ENCODE results near the gene OSMR.

Gene OSMR

DNA sequence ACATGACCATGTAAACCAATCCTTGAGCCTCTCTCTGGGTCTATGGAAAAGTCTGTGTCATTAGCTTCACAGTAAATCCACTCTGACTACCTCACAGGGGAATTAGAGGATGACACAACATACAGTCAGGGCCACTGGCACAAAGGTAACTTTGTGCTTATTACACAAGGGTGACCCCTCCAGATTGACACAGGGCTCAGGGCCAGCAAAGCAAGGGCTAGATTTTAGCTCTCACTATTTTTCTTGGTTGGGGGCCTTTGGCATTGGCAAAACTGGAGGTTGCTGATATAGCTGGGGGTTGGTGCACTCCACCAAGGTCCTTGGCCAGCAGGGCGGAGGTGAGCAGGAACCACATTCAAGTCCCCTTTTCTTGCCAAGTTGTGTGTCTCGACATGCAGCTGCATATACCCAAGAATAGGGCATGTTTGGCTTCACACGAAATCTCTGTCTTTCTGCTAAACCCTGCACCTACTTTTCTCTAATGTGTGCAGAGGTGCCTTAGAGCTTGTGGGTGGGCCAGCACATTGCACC is 15.2 kb upstream of the OSMR start:
- H3K9ac ChIP-seq (ENCODE audit: low read length) = no peak overlapping the region
- H3F3A ChIP-seq (ENCODE audit: insufficient read depth) = no peaks in the 10 kb centered on the region
- H3K27me3 ChIP-seq (ENCODE audit: low read length) = no peaks in the 10 kb centered on the region
- no peak overlapping the region for H2AFZ ChIP-seq (ENCODE audit: low read depth, low read length, severe bottlenecking)
- H3K27ac ChIP-seq (ENCODE audit: low read depth, low read length) = no peak overlapping the region
- no peak overlapping the region for H3K4me3 ChIP-seq (ENCODE audit: insufficient read depth, low read length, poor library complexity, severe bottlenecking)
- TF ChIP-seq EZH2phosphoT487 (conservative IDR thresholded peaks at IDR 0.05; ENCODE audit: low read length) = no peak
- TF ChIP-seq, protein P1, sequence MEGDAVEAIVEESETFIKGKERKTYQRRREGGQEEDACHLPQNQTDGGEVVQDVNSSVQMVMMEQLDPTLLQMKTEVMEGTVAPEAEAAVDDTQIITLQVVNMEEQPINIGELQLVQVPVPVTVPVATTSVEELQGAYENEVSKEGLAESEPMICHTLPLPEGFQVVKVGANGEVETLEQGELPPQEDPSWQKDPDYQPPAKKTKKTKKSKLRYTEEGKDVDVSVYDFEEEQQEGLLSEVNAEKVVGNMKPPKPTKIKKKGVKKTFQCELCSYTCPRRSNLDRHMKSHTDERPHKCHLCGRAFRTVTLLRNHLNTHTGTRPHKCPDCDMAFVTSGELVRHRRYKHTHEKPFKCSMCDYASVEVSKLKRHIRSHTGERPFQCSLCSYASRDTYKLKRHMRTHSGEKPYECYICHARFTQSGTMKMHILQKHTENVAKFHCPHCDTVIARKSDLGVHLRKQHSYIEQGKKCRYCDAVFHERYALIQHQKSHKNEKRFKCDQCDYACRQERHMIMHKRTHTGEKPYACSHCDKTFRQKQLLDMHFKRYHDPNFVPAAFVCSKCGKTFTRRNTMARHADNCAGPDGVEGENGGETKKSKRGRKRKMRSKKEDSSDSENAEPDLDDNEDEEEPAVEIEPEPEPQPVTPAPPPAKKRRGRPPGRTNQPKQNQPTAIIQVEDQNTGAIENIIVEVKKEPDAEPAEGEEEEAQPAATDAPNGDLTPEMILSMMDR (IDR thresholded peaks at IDR 0.05; ENCODE audit: insufficient read depth, low read length, poor library complexity, severe bottlenecking) = no peak
- H4K20me1 ChIP-seq (ENCODE audit: low read depth, low read length) = no peaks in the 10 kb centered on the region
- no peaks in the 10 kb centered on the region for H3K9me2 ChIP-seq (replicated peaks; ENCODE audit: insufficient read depth, low read length)
- H3K9me3 ChIP-seq (ENCODE audit: insufficient read depth, low read length) = no peaks in the 10 kb centered on the region
- no peaks in the 10 kb centered on the region for H3K36me3 ChIP-seq (ENCODE audit: low read length)
- H3K79me2 ChIP-seq (ENCODE audit: insufficient read depth, low read length) = no peaks in the 10 kb centered on the region
- no peak overlapping the region for H3K4me2 ChIP-seq (ENCODE audit: low read depth, low read length, poor library complexity, severe bottlenecking)

DNA sequence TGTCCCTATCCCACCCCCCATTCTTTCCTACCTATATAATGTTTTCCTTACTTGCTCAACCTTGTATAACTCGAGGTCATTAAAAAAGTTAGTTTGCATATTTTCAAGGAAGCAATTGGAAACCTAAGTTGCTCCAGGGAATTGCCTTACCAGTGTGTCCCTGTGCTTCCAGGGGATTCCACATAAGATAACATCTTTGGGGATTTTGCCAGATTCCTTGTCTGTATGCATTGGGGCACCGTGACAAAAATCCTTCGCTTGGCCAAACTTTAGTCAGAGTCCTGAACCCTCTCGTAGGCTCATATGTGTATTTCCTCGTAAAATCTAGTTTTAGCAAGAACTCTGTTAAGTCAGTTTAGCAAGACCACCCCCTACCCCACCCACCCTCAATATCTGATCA is 14.7 kb upstream of the OSMR start:
- no peak for TF ChIP-seq EZH2phosphoT487 (conservative IDR thresholded peaks at IDR 0.05; ENCODE audit: low read length)
- TF ChIP-seq, protein P1 (IDR thresholded peaks at IDR 0.05; ENCODE audit: insufficient read depth, low read length, poor library complexity, severe bottlenecking) = no peak
- no peaks in the 10 kb centered on the region for H3K27me3 ChIP-seq (ENCODE audit: low read length)
- no peaks in the 10 kb centered on the region for H3F3A ChIP-seq (ENCODE audit: insufficient read depth)
- no peak overlapping the region for H3K9ac ChIP-seq (ENCODE audit: low read length)
- H3K36me3 ChIP-seq (ENCODE audit: low read length) = no peaks in the 10 kb centered on the region
- no peaks in the 10 kb centered on the region for H3K9me3 ChIP-seq (ENCODE audit: insufficient read depth, low read length)
- no peak overlapping the region for H3K4me3 ChIP-seq (ENCODE audit: insufficient read depth, low read length, poor library complexity, severe bottlenecking)
- H4K20me1 ChIP-seq (ENCODE audit: low read depth, low read length) = no peaks in the 10 kb centered on the region
- H3K79me2 ChIP-seq (ENCODE audit: insufficient read depth, low read length) = no peaks in the 10 kb centered on the region
- no peaks in the 10 kb centered on the region for H3K9me2 ChIP-seq (replicated peaks; ENCODE audit: insufficient read depth, low read length)
- H3K4me2 ChIP-seq (ENCODE audit: low read depth, low read length, poor library complexity, severe bottlenecking) = no peak overlapping the region
- no peak overlapping the region for H2AFZ ChIP-seq (ENCODE audit: low read depth, low read length, severe bottlenecking)
- no peak overlapping the region for H3K27ac ChIP-seq (ENCODE audit: low read depth, low read length)

DNA sequence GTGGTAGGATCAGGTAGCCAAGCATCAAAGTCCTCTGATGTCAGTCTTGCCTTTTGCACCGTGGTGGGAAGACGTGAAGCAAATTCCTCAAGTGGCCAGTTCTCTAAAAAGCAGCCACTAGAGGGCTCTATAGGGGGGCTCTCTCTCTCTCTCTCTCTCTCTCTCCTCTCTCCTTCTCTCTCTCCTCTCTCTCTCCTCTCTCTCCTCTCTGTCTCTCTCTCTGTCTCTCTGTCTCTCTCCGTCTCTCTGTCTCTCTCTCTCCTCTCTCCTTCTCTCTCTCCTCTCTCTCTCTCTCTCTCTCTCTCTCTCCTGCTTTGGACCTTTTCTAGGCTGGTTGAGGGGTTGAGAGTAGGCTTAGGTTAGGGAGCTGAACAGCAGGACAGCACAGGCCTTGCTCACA is 13.9 kb upstream of the OSMR start:
- no peaks in the 10 kb centered on the region for H3K79me2 ChIP-seq (ENCODE audit: insufficient read depth, low read length)
- no peak overlapping the region for H2AFZ ChIP-seq (ENCODE audit: low read depth, low read length, severe bottlenecking)

More for the DNA sequence above, 13.9 kb upstream of the OSMR start:
- no peaks in the 10 kb centered on the region for H3K9me2 ChIP-seq (replicated peaks; ENCODE audit: insufficient read depth, low read length)
- no peak overlapping the region for H3K4me3 ChIP-seq (ENCODE audit: insufficient read depth, low read length, poor library complexity, severe bottlenecking)
- H3K27ac ChIP-seq (ENCODE audit: low read depth, low read length) = no peak overlapping the region
- no peaks in the 10 kb centered on the region for H3K27me3 ChIP-seq (ENCODE audit: low read length)
- H3F3A ChIP-seq (ENCODE audit: insufficient read depth) = no peaks in the 10 kb centered on the region
- no peak for TF ChIP-seq EZH2phosphoT487 (conservative IDR thresholded peaks at IDR 0.05; ENCODE audit: low read length)
- TF ChIP-seq, protein P1 (IDR thresholded peaks at IDR 0.05; ENCODE audit: insufficient read depth, low read length, poor library complexity, severe bottlenecking) = peak; percentile 43
- no peak overlapping the region for H3K4me2 ChIP-seq (ENCODE audit: low read depth, low read length, poor library complexity, severe bottlenecking)
- no peaks in the 10 kb centered on the region for H3K9me3 ChIP-seq (ENCODE audit: insufficient read depth, low read length)
- no peak overlapping the region for H3K9ac ChIP-seq (ENCODE audit: low read length)
- no peaks in the 10 kb centered on the region for H3K36me3 ChIP-seq (ENCODE audit: low read length)
- no peaks in the 10 kb centered on the region for H4K20me1 ChIP-seq (ENCODE audit: low read depth, low read length)
